Prostate gland (tissue), 2 donors: ENCODE results near the gene DESI1.

ENCODE experiments used
- POLR2A ChIP-seq: fragments of 450-650 bp; IDR thresholded peaks from one replicate; pipeline ENCODE4 v1.6.1; 2016; ENCODE audit warnings: antibody characterized with exemption, mild to moderate bottlenecking
- POLR2AphosphoS5 ChIP-seq: sonication (generic); formaldehyde crosslinking; IDR thresholded peaks from one replicate; pipeline ENCODE4 v1.6.1; 2017; ENCODE audit warnings: antibody characterized with exemption
- TF ChIP-seq, protein P1 (sequence below), 4 experiments: fragments of 200-600 bp in 2 of 4; fragments of 450-650 bp in 2 of 4; sonication (generic) in 2 of 4; IDR thresholded peaks; 1 replicate in 3 of 4; 2 replicates in 1 of 4; pipeline ENCODE4 v1.5.1; 2016 to 2019; ENCODE audit warnings: antibody characterized with exemption in 4 of 4, mild to moderate bottlenecking in 2 of 4, moderate library complexity in 2 of 4

DNA sequence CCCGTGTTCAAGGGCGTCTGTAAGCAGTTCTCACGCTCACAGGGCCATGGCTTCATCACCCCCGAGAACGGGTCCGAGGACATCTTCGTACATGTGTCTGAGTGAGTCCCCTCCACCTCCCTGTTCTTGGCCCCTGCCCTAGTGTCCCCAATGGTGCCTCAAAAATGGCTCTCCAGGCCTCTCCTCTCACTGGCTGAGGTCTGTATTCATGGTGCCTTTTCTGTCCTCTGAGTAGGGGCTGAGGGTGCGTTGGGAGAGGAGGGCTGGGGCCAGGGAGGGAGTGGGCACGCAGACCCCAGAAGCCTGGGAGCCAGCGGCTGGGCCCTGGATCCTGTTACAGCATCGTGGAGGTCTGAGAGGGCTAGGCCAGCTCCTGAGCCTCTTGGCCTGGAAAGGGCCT, 47.2 kb downstream of the DESI1 start:
- TF ChIP-seq, protein P1, sequence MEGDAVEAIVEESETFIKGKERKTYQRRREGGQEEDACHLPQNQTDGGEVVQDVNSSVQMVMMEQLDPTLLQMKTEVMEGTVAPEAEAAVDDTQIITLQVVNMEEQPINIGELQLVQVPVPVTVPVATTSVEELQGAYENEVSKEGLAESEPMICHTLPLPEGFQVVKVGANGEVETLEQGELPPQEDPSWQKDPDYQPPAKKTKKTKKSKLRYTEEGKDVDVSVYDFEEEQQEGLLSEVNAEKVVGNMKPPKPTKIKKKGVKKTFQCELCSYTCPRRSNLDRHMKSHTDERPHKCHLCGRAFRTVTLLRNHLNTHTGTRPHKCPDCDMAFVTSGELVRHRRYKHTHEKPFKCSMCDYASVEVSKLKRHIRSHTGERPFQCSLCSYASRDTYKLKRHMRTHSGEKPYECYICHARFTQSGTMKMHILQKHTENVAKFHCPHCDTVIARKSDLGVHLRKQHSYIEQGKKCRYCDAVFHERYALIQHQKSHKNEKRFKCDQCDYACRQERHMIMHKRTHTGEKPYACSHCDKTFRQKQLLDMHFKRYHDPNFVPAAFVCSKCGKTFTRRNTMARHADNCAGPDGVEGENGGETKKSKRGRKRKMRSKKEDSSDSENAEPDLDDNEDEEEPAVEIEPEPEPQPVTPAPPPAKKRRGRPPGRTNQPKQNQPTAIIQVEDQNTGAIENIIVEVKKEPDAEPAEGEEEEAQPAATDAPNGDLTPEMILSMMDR (IDR thresholded peaks at IDR 0.05) = no peak
- TF ChIP-seq POLR2A = no peak
- TF ChIP-seq POLR2AphosphoS5 = no peak
